Fibroblast of mammary gland (primary cell): Measurements from ENCODE around the gene PARP15.

ENCODE experiments used
- DNase-seq: peaks from one replicate; pipeline ENCODE4 v3.0.0-alpha.2; 2010; ENCODE audit warnings: low read depth
- H3K4me3 ChIP-seq: 2 replicates; pipeline ENCODE4 v1.5.1; 2011; ENCODE audit warnings: low read depth, mild to moderate bottlenecking, low read length, moderate library complexity; ENCODE audit not compliant: control insufficient read depth
- TF ChIP-seq, protein P1 (sequence below): conservative IDR thresholded peaks from 2 replicates; pipeline ENCODE4 v1.5.1; 2011; ENCODE audit warnings: low read depth, low read length, inconsistent platforms; ENCODE audit not compliant: control insufficient read depth, insufficient read depth

PARP15 gene

DNA sequence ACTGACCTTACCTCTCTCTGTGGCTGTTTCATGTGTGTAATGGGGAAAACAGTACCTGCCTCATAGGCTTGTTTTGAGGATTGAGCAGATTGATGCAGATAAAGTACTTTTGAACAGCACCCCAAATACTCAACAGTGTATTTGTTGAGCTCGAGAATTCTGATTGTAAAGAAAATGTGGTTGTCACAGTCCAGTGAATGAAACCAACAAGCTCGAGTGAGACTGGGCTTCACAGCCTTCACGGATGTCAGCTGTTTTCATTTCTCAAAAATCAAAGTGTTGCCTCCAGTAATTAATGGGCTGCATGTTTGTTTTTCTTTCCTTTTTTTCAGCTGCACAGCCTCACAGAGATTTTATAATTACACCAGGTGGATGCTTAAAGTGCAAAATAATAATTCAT lies 43.7 kb downstream of the PARP15 start:
- no peak for DNase-seq
- TF ChIP-seq, protein P1, sequence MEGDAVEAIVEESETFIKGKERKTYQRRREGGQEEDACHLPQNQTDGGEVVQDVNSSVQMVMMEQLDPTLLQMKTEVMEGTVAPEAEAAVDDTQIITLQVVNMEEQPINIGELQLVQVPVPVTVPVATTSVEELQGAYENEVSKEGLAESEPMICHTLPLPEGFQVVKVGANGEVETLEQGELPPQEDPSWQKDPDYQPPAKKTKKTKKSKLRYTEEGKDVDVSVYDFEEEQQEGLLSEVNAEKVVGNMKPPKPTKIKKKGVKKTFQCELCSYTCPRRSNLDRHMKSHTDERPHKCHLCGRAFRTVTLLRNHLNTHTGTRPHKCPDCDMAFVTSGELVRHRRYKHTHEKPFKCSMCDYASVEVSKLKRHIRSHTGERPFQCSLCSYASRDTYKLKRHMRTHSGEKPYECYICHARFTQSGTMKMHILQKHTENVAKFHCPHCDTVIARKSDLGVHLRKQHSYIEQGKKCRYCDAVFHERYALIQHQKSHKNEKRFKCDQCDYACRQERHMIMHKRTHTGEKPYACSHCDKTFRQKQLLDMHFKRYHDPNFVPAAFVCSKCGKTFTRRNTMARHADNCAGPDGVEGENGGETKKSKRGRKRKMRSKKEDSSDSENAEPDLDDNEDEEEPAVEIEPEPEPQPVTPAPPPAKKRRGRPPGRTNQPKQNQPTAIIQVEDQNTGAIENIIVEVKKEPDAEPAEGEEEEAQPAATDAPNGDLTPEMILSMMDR: no peak

DNA sequence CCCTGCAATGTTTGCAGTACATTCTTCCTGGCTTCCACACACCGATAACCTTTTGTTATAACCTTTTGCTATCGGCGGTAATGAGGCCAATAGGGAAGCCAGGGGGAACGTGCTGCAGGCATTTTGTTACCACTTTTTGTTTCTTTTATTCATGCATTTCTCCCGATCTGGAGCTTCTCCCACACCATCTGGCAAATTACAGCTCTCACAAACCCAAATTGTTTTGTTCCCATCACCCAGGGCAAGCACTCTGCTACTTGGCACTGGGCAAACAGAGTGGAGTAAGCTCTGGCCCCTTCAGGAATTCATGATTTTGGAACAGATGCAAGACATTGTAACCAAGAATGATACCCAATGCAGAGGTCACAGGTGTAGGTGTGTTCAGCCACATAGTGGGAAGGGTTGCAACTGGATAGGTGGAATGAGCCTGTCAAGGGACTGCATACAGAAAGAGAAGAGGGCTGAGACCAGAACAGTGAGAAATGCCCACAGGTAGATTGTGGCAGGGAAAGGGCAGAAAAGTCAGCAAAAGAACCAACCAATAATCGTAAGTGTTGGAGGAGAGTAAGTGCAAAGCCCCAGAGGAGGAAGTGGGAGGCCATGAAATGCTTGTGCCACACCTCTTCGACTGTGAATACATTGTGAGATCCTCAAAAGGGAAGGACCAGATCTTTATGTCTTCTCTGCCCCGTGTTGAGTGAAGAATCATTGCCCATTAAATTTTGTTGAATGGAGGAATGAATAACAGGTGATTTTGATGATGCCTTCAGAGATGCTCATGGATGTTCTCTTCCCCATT lies 45.8 kb downstream of the PARP15 start:
- no peak for DNase-seq
- TF ChIP-seq, protein P1: no peak
- no peak overlapping the region for H3K4me3 ChIP-seq

More for the DNA sequence above, 43.7 kb downstream of the PARP15 start:
- no peak overlapping the region for H3K4me3 ChIP-seq

DNA sequence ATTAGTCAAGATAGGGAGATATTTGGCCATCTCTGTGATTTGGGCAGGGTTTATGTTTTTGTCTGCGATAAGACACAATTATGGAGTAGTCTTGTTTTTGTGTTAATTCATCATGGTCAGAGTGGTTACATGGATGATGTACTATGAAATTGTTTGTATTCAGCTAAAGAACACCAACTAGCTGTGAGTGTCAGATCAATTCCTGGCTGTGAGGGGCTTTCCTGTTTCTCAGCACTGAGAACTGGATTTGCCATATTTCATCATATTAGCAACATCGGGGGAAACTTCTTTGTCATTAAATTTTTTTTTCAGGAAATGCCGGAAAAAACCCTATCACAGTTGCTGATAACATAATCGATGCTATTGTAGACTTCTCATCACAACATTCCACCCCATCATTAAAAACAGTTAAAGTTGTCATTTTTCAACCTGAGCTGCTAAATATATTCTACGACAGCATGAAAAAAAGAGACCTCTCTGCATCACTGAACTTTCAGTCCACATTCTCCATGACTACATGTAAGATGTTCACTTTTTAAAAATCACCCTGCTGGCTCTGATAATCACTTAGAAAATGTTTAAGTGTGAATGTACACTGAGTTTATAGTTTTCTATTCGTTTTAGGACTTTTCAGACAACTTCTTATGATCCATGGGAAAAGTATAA lies 49.2 kb downstream of the PARP15 start:
- TF ChIP-seq, protein P1: no peak
- H3K4me3 ChIP-seq: no peak overlapping the region
- no peak for DNase-seq

DNA sequence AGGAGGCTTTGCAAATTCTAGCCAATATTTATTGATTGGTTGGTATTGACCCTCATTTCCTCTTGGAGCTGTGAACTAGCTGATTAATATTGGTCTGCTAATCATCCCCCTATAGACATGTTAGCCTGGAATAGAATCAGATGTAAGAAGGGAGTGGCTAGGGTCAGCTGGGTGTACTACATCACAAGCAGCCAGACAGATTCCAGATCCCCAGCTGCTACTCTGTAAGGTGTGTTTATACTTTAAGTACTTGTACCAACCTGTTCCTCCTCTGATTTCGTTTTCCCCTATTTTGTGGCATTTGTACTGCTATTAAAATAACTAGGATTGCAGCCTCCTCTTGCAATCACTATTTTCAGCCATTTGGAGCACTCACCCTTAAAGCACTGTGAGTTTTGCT lies 49.9 kb downstream of the PARP15 start:
- TF ChIP-seq, protein P1: no peak
- H3K4me3 ChIP-seq: no peak overlapping the region
- no peak for DNase-seq

DNA sequence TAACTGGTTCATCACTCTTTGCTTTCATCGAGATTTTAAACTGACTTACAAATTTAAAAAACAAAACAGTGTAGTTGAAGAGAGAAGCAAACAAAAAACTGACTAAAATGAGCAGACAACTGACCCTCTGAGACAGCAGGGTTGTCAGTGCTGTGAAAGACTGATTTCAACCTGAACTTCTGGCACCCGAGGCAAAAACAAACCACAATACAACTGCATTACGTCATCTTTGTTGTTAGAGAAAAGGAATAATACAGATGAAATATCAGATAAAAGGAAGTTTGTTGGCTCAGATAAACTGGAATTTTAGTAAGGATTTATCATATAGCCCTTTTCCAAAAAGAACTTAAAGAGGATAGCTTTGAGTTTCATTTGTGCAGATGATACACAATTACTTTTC lies 51.1 kb downstream of the PARP15 start:
- TF ChIP-seq, protein P1: no peak
- peak; percentile 51 for DNase-seq

DNA sequence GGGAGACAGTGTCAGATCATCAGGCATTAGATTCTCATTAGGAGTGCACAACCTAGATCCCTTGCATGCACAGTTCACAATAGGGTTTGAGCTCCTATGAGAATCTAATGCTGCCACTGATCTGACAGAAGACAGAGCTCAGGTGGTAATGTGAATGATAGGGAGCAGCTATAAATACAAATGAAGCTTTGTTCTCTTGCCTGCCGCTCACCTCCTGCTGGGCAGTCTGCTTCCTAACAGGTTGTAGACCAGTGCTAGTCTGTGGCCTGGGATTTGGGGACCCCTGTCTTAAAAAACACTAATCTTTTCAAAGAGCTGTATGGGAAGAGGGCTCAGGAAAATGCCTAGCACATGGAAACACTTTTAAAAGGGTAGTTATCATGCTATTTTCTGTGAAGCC lies 52.3 kb downstream of the PARP15 start:
- DNase-seq: no peak
- TF ChIP-seq, protein P1: no peak

More for the DNA sequence above, 51.1 kb downstream of the PARP15 start:
- no peak overlapping the region for H3K4me3 ChIP-seq

More for the DNA sequence above, 52.3 kb downstream of the PARP15 start:
- no peak overlapping the region for H3K4me3 ChIP-seq
